ENCODE data around the gene ZCWPW1.

Gene ZCWPW1

GRCh38 chr7:100423315-100423714 lies 5.2 kb downstream of the ZCWPW1 start:
- H2AFZ ChIP-seq (ENCODE audit: insufficient read depth, low read length, poor library complexity) = no peak overlapping the region
- H3K4me3 ChIP-seq (ENCODE audit: low read depth, low read length) = no peak overlapping the region
- no peak overlapping the region for H4K12ac ChIP-seq (ENCODE audit: low read depth, low read length)
- no peak overlapping the region for H3K27ac ChIP-seq (ENCODE audit: low read depth, low read length)
- H3K9me3 ChIP-seq (ENCODE audit: insufficient read depth, low read depth, low read length) = peaks cover 2% of the 10 kb centered on the region
- no peak overlapping the region for H3K23ac ChIP-seq (ENCODE audit: low read length)
- no peak overlapping the region for H3K4me2 ChIP-seq (ENCODE audit: low read length)
- H3K18ac ChIP-seq (ENCODE audit: low read length) = no peak overlapping the region
- peaks cover 4% of the 10 kb centered on the region for H3K79me1 ChIP-seq (ENCODE audit: low read length)
- WGBS (ENCODE audit: extremely low coverage, insufficient coverage, insufficient read length) = no CpG with 5 or more reads among the region's 6 CpGs
- no peak overlapping the region for H4K8ac ChIP-seq (ENCODE audit: low read depth, low read length)
- no peaks in the 10 kb centered on the region for H3K27me3 ChIP-seq (ENCODE audit: insufficient read depth, low read length)
- H3K4me1 ChIP-seq (ENCODE audit: control insufficient read depth in 1 of 2, insufficient read depth in 2 of 2, low read length in 2 of 2) = peaks cover 2 to 6% of the 10 kb centered on the region in 2 experiments
- no peak overlapping the region for H2BK12ac ChIP-seq (ENCODE audit: low read length)
- no peak overlapping the region for H3K4ac ChIP-seq (ENCODE audit: low read depth, low read length)
- H2BK5ac ChIP-seq (ENCODE audit: low read depth, low read length, poor library complexity) = no peak overlapping the region
- H3K79me2 ChIP-seq (ENCODE audit: control insufficient read depth, insufficient read depth, low read length, poor library complexity) = peaks cover under 1% of the 10 kb centered on the region
- H3K14ac ChIP-seq (ENCODE audit: low read length) = no peak overlapping the region
- no peak for DNase-seq
- no peaks in the 10 kb centered on the region for H3K36me3 ChIP-seq (ENCODE audit: control insufficient read depth in 1 of 2, insufficient read depth in 2 of 2, low read length in 2 of 2)
- no peak overlapping the region for H4K91ac ChIP-seq (ENCODE audit: low read depth, low read length)
- H3K9ac ChIP-seq (ENCODE audit: low read length) = no peak overlapping the region
- no peak overlapping the region for H2AK5ac ChIP-seq (ENCODE audit: low read length)
- no peak overlapping the region for H2BK120ac ChIP-seq (ENCODE audit: insufficient read depth, low read length, poor library complexity)

DNA sequence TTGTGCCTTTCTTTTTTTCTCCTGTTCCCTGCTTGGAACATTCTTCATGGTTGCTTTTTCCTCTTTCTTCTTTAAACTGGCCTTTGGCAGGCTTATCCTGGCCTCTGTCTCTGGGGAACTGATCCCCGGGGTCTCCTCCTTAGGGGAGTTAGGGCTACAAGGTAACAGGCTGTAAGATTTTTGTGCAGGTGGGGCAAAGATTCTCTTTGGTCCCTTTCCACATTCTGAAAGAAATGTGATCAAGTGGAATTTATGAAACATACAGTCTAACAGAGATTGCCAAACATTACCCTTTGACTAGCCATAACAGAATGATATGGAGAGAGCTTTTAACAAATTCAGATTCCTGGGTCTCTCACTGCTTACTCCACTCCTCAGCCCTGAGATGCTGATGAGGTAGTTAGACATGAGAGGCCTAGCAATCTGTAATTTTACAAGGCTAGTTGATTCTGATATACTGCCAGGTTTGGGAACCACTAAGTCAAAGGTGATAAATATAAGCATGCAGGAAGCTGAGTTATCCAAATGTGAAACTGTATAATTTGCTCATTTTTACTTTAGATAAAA lies 8.8 kb downstream of the ZCWPW1 start:
- no peaks in the 10 kb centered on the region for H3K79me2 ChIP-seq (ENCODE audit: control insufficient read depth, insufficient read depth, low read length, poor library complexity)
- no peak overlapping the region for H2BK12ac ChIP-seq (ENCODE audit: low read length)
- H3K4me3 ChIP-seq (ENCODE audit: low read depth, low read length) = no peak overlapping the region
- no peak overlapping the region for H4K8ac ChIP-seq (ENCODE audit: low read depth, low read length)
- H3K79me1 ChIP-seq (ENCODE audit: low read length) = no peaks in the 10 kb centered on the region
- no peak for DNase-seq
- WGBS (ENCODE audit: extremely low coverage, insufficient coverage, insufficient read length) = no CpG with 5 or more reads among the region's 1 CpG
- H3K36me3 ChIP-seq (ENCODE audit: control insufficient read depth in 1 of 2, insufficient read depth in 2 of 2, low read length in 2 of 2) = no peaks in the 10 kb centered on the region
- H3K4me1 ChIP-seq (ENCODE audit: control insufficient read depth in 1 of 2, insufficient read depth in 2 of 2, low read length in 2 of 2) = peaks cover 0 to 1% of the 10 kb centered on the region in 2 experiments
- H3K23ac ChIP-seq (ENCODE audit: low read length) = no peak overlapping the region
- no peak overlapping the region for H4K12ac ChIP-seq (ENCODE audit: low read depth, low read length)
- no peak overlapping the region for H2BK120ac ChIP-seq (ENCODE audit: insufficient read depth, low read length, poor library complexity)
- no peak overlapping the region for H2AK5ac ChIP-seq (ENCODE audit: low read length)
- H2BK5ac ChIP-seq (ENCODE audit: low read depth, low read length, poor library complexity) = no peak overlapping the region
- no peaks in the 10 kb centered on the region for H3K27me3 ChIP-seq (ENCODE audit: insufficient read depth, low read length)
- H3K9me3 ChIP-seq (ENCODE audit: insufficient read depth, low read depth, low read length) = no peaks in the 10 kb centered on the region
- H3K4ac ChIP-seq (ENCODE audit: low read depth, low read length) = no peak overlapping the region
- H3K27ac ChIP-seq (ENCODE audit: low read depth, low read length) = no peak overlapping the region
- no peak overlapping the region for H3K4me2 ChIP-seq (ENCODE audit: low read length)
- no peak overlapping the region for H3K9ac ChIP-seq (ENCODE audit: low read length)
- no peak overlapping the region for H3K14ac ChIP-seq (ENCODE audit: low read length)
- H3K18ac ChIP-seq (ENCODE audit: low read length) = no peak overlapping the region
- H4K91ac ChIP-seq (ENCODE audit: low read depth, low read length) = no peak overlapping the region
- H2AFZ ChIP-seq (ENCODE audit: insufficient read depth, low read length, poor library complexity) = no peak overlapping the region

- Histone ChIP-seq H3K23ac (ENCODE audit: low read length) (no peak overlapping the region), H4K91ac (ENCODE audit: low read depth, low read length) (no peak overlapping the region), H2AFZ (ENCODE audit: insufficient read depth, low read length, poor library complexity) (no peak overlapping the region)
These were observed 9.4 kb downstream of the ZCWPW1 start for GRCh38 chr7:100418930-100419659.

DNA sequence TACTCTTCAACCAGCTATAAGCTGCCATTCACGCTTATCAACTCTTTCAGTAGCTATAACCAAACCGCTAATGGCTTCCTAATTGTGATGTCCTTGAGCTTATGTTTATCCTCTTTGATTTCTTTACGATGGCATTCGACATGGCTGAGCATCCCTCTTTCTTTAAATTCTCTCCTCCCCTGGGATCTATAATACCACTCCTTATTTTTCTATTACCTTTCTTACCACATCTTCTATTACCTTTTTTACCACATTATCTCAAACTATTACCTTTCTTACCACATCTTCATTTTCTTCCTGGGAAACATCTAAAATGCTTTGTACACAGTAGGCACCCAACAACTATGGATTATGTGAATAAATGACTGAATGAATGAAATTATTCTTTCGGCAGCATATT lies 13.1 kb downstream of the ZCWPW1 start:
- DNase-seq = no peak
- no peaks in the 10 kb centered on the region for H3K79me1 ChIP-seq (ENCODE audit: low read length)
- no peak overlapping the region for H3K18ac ChIP-seq (ENCODE audit: low read length)
- no peaks in the 10 kb centered on the region for H3K9me3 ChIP-seq (ENCODE audit: insufficient read depth, low read depth, low read length)
- no peak overlapping the region for H2BK120ac ChIP-seq (ENCODE audit: insufficient read depth, low read length, poor library complexity)
- no peak overlapping the region for H4K91ac ChIP-seq (ENCODE audit: low read depth, low read length)
- no peak overlapping the region for H2BK5ac ChIP-seq (ENCODE audit: low read depth, low read length, poor library complexity)
- no peak overlapping the region for H3K27ac ChIP-seq (ENCODE audit: low read depth, low read length)
- no CpG with 5 or more reads among the region's 5 CpGs for WGBS (ENCODE audit: extremely low coverage, insufficient coverage, insufficient read length)
- H3K14ac ChIP-seq (ENCODE audit: low read length) = no peak overlapping the region
- H3K36me3 ChIP-seq (ENCODE audit: control insufficient read depth in 1 of 2, insufficient read depth in 2 of 2, low read length in 2 of 2) = no peaks in the 10 kb centered on the region
- no peak overlapping the region for H2AK5ac ChIP-seq (ENCODE audit: low read length)
- H3K27me3 ChIP-seq (ENCODE audit: insufficient read depth, low read length) = peaks cover 2% of the 10 kb centered on the region
- peaks cover 0 to 1% of the 10 kb centered on the region in 2 experiments for H3K4me1 ChIP-seq (ENCODE audit: control insufficient read depth in 1 of 2, insufficient read depth in 2 of 2, low read length in 2 of 2)
- no peak overlapping the region for H3K4me3 ChIP-seq (ENCODE audit: low read depth, low read length)
- H3K4me2 ChIP-seq (ENCODE audit: low read length) = no peak overlapping the region
- no peaks in the 10 kb centered on the region for H3K79me2 ChIP-seq (ENCODE audit: control insufficient read depth, insufficient read depth, low read length, poor library complexity)
- no peak overlapping the region for H3K4ac ChIP-seq (ENCODE audit: low read depth, low read length)
- no peak overlapping the region for H4K12ac ChIP-seq (ENCODE audit: low read depth, low read length)
- no peak overlapping the region for H3K9ac ChIP-seq (ENCODE audit: low read length)
- H4K8ac ChIP-seq (ENCODE audit: low read depth, low read length) = no peak overlapping the region
- no peak overlapping the region for H2BK12ac ChIP-seq (ENCODE audit: low read length)
- H2AFZ ChIP-seq (ENCODE audit: insufficient read depth, low read length, poor library complexity) = no peak overlapping the region
- no peak overlapping the region for H3K23ac ChIP-seq (ENCODE audit: low read length)

More at GRCh38 chr7:100418930-100419659, 9.4 kb downstream of the ZCWPW1 start:
- DNase-seq = no peak
- Histone ChIP-seq H3K9ac (ENCODE audit: low read length) (no peak overlapping the region), H3K27ac (ENCODE audit: low read depth, low read length) (no peak overlapping the region), H3K18ac (ENCODE audit: low read length) (no peak overlapping the region), H3K4me3 (ENCODE audit: low read depth, low read length) (no peak overlapping the region), H2BK120ac (ENCODE audit: insufficient read depth, low read length, poor library complexity) (no peak overlapping the region), H4K8ac (ENCODE audit: low read depth, low read length) (no peak overlapping the region), H3K79me1 (ENCODE audit: low read length) (no peaks in the 10 kb centered on the region), H3K27me3 (ENCODE audit: insufficient read depth, low read length) (no peaks in the 10 kb centered on the region), H3K4me2 (ENCODE audit: low read length) (no peak overlapping the region), H3K14ac (ENCODE audit: low read length) (no peak overlapping the region), H3K79me2 (ENCODE audit: control insufficient read depth, insufficient read depth, low read length, poor library complexity) (no peaks in the 10 kb centered on the region), H3K4ac (ENCODE audit: low read depth, low read length) (no peak overlapping the region), H3K36me3 (ENCODE audit: control insufficient read depth in 1 of 2, insufficient read depth in 2 of 2, low read length in 2 of 2) (no peaks in the 10 kb centered on the region), H3K9me3 (ENCODE audit: insufficient read depth, low read depth, low read length) (no peaks in the 10 kb centered on the region), H2AK5ac (ENCODE audit: low read length) (no peak overlapping the region), H3K4me1 (ENCODE audit: control insufficient read depth in 1 of 2, insufficient read depth in 2 of 2, low read length in 2 of 2) (peaks cover 0 to 1% of the 10 kb centered on the region in 2 experiments), H4K12ac (ENCODE audit: low read depth, low read length) (no peak overlapping the region), H2BK5ac (ENCODE audit: low read depth, low read length, poor library complexity) (no peak overlapping the region), H2BK12ac (ENCODE audit: low read length) (no peak overlapping the region)
- no CpG with 5 or more reads among the region's 1 CpG for WGBS (ENCODE audit: extremely low coverage, insufficient coverage, insufficient read length)

Measured in trophoblast cell (in vitro differentiated cells and primary cell).